Measurements from ENCODE around the gene SCRN1. TPM values are rescaled to one million over a fixed set of nuclear protein-coding genes. Genes with fewer than 3 reads are reported as not detected.

Gene SCRN1
- total RNA-seq, 1 donor from 2014 or later, result 0.82 TPM

GRCh38 chr7:29929018-29929807 lies 60.4 kb downstream of the SCRN1 start:
- no peak for DNase-seq (ENCODE audit: low spot score)
- peaks cover 3% of the 10 kb centered on the region for H3K27me3 Mint-ChIP-seq (ENCODE audit: low read depth)
- H3K4me3 Mint-ChIP-seq (ENCODE audit: low read depth), result no peak overlapping the region
- no peaks in the 10 kb centered on the region for H3K9me3 Mint-ChIP-seq
- peaks cover 2% of the 10 kb centered on the region for H3K4me1 Mint-ChIP-seq (ENCODE audit: low read depth)
- H3K36me3 Mint-ChIP-seq (ENCODE audit: low read depth), result no peaks in the 10 kb centered on the region
- intact Hi-C loops (cut with micrococcal nuclease), result no loop called here
- H3K27ac Mint-ChIP-seq, result no peak overlapping the region

- H3K27me3 Mint-ChIP-seq (ENCODE audit: low read depth), result peaks cover 3% of the 10 kb centered on the region
- DNase-seq (ENCODE audit: low spot score), result no peak
- peaks cover 2% of the 10 kb centered on the region for H3K4me1 Mint-ChIP-seq (ENCODE audit: low read depth)
- no peaks in the 10 kb centered on the region for H3K9me3 Mint-ChIP-seq
- H3K4me3 Mint-ChIP-seq (ENCODE audit: low read depth), result no peak overlapping the region
- intact Hi-C loops (cut with micrococcal nuclease), result no loop called here
- H3K36me3 Mint-ChIP-seq (ENCODE audit: low read depth), result no peaks in the 10 kb centered on the region
- H3K27ac Mint-ChIP-seq, result no peak overlapping the region
These were observed 62.9 kb downstream of the SCRN1 start for GRCh38 chr7:29926741-29927140.

- intact Hi-C loops (cut with micrococcal nuclease), result no loop called here
- H3K36me3 Mint-ChIP-seq (ENCODE audit: low read depth), result no peaks in the 10 kb centered on the region
- no peak overlapping the region for H3K27ac Mint-ChIP-seq
- peaks cover 2% of the 10 kb centered on the region for H3K4me1 Mint-ChIP-seq (ENCODE audit: low read depth)
- no peaks in the 10 kb centered on the region for H3K9me3 Mint-ChIP-seq
- H3K27me3 Mint-ChIP-seq (ENCODE audit: low read depth), result peaks cover 3% of the 10 kb centered on the region
- H3K4me3 Mint-ChIP-seq (ENCODE audit: low read depth), result no peak overlapping the region
- DNase-seq (ENCODE audit: low spot score), result no peak
These were observed 63.4 kb downstream of the SCRN1 start for GRCh38 chr7:29926216-29926615.

GRCh38 chr7:29924684-29925083 lies 64.9 kb downstream of the SCRN1 start:
- Mint-ChIP-seq H3K36me3 (ENCODE audit: low read depth) (no peaks in the 10 kb centered on the region), H3K9me3 (no peaks in the 10 kb centered on the region), H3K4me1 (ENCODE audit: low read depth) (peaks cover 2% of the 10 kb centered on the region), H3K27ac (no peak overlapping the region), H3K27me3 (ENCODE audit: low read depth) (no peaks in the 10 kb centered on the region), H3K4me3 (ENCODE audit: low read depth) (no peak overlapping the region)
- intact Hi-C loops (cut with micrococcal nuclease), result no loop called here
- no peak for DNase-seq (ENCODE audit: low spot score)

GRCh38 chr7:29924006-29924405 lies 65.6 kb downstream of the SCRN1 start:
- intact Hi-C loops (cut with micrococcal nuclease), result no loop called here
- Mint-ChIP-seq H3K4me3 (ENCODE audit: low read depth) (no peak overlapping the region), H3K9me3 (no peaks in the 10 kb centered on the region), H3K27me3 (ENCODE audit: low read depth) (no peaks in the 10 kb centered on the region), H3K36me3 (ENCODE audit: low read depth) (no peaks in the 10 kb centered on the region), H3K4me1 (ENCODE audit: low read depth) (peaks cover 2% of the 10 kb centered on the region), H3K27ac (no peak overlapping the region)
- DNase-seq (ENCODE audit: low spot score), result no peak

- Mint-ChIP-seq H3K27ac (no peak overlapping the region), H3K4me3 (ENCODE audit: low read depth) (no peak overlapping the region), H3K27me3 (ENCODE audit: low read depth) (no peaks in the 10 kb centered on the region), H3K4me1 (ENCODE audit: low read depth) (peaks cover 2% of the 10 kb centered on the region), H3K9me3 (no peaks in the 10 kb centered on the region), H3K36me3 (ENCODE audit: low read depth) (no peaks in the 10 kb centered on the region)
- no peak for DNase-seq (ENCODE audit: low spot score)
- intact Hi-C loops (cut with micrococcal nuclease), result no loop called here
These were observed 66.5 kb downstream of the SCRN1 start for GRCh38 chr7:29922921-29923700.

- no peaks in the 10 kb centered on the region for H3K36me3 Mint-ChIP-seq (ENCODE audit: low read depth)
- no peak overlapping the region for H3K27ac Mint-ChIP-seq
- peaks cover 2% of the 10 kb centered on the region for H3K4me1 Mint-ChIP-seq (ENCODE audit: low read depth)
- DNase-seq (ENCODE audit: low spot score), result peak; percentile 12
- no peak overlapping the region for H3K4me3 Mint-ChIP-seq (ENCODE audit: low read depth)
- H3K9me3 Mint-ChIP-seq, result no peaks in the 10 kb centered on the region
- no peaks in the 10 kb centered on the region for H3K27me3 Mint-ChIP-seq (ENCODE audit: low read depth)
- intact Hi-C loops (cut with micrococcal nuclease), result no loop called here
These were observed 68.1 kb downstream of the SCRN1 start for GRCh38 chr7:29921404-29922010.

GRCh38 chr7:29920491-29920890 lies 69.1 kb downstream of the SCRN1 start:
- no peaks in the 10 kb centered on the region for H3K36me3 Mint-ChIP-seq (ENCODE audit: low read depth)
- no peak overlapping the region for H3K27ac Mint-ChIP-seq
- no peak overlapping the region for H3K4me3 Mint-ChIP-seq (ENCODE audit: low read depth)
- H3K4me1 Mint-ChIP-seq (ENCODE audit: low read depth), result peaks cover 2% of the 10 kb centered on the region
- no peaks in the 10 kb centered on the region for H3K9me3 Mint-ChIP-seq
- intact Hi-C loops (cut with micrococcal nuclease), result no loop called here
- DNase-seq (ENCODE audit: low spot score), result no peak
- H3K27me3 Mint-ChIP-seq (ENCODE audit: low read depth), result peaks cover 2% of the 10 kb centered on the region

- Mint-ChIP-seq H3K4me3 (ENCODE audit: low read depth) (no peak overlapping the region), H3K27me3 (ENCODE audit: low read depth) (peaks cover 3% of the 10 kb centered on the region), H3K36me3 (ENCODE audit: low read depth) (no peaks in the 10 kb centered on the region), H3K9me3 (no peaks in the 10 kb centered on the region), H3K27ac (no peak overlapping the region), H3K4me1 (ENCODE audit: low read depth) (peaks cover under 1% of the 10 kb centered on the region)
- intact Hi-C loops (cut with micrococcal nuclease), result no loop called here
- no peak for DNase-seq (ENCODE audit: low spot score)
These were observed 69.8 kb downstream of the SCRN1 start for GRCh38 chr7:29919790-29920189.

- intact Hi-C loops (cut with micrococcal nuclease), result no loop called here
- Mint-ChIP-seq H3K4me1 (ENCODE audit: low read depth) (no peaks in the 10 kb centered on the region), H3K36me3 (ENCODE audit: low read depth) (no peaks in the 10 kb centered on the region), H3K9me3 (no peaks in the 10 kb centered on the region), H3K4me3 (ENCODE audit: low read depth) (no peak overlapping the region), H3K27me3 (ENCODE audit: low read depth) (peaks cover 3% of the 10 kb centered on the region), H3K27ac (no peak overlapping the region)
- no peak for DNase-seq (ENCODE audit: low spot score)
These were observed 70.8 kb downstream of the SCRN1 start for GRCh38 chr7:29918850-29919249.

GRCh38 chr7:29917641-29918040 lies 72.0 kb downstream of the SCRN1 start:
- no peak for DNase-seq (ENCODE audit: low spot score)
- Mint-ChIP-seq H3K27me3 (ENCODE audit: low read depth) (peaks cover 3% of the 10 kb centered on the region), H3K4me3 (ENCODE audit: low read depth) (no peak overlapping the region), H3K36me3 (ENCODE audit: low read depth) (no peaks in the 10 kb centered on the region), H3K4me1 (ENCODE audit: low read depth) (no peaks in the 10 kb centered on the region), H3K27ac (no peak overlapping the region), H3K9me3 (no peaks in the 10 kb centered on the region)
- intact Hi-C loops (cut with micrococcal nuclease), result no loop called here

GRCh38 chr7:29915481-29916215 lies 74.0 kb downstream of the SCRN1 start:
- Mint-ChIP-seq H3K4me1 (ENCODE audit: low read depth) (no peaks in the 10 kb centered on the region), H3K27ac (no peak overlapping the region), H3K4me3 (ENCODE audit: low read depth) (no peak overlapping the region), H3K9me3 (no peaks in the 10 kb centered on the region), H3K36me3 (ENCODE audit: low read depth) (no peaks in the 10 kb centered on the region), H3K27me3 (ENCODE audit: low read depth) (peaks cover 3% of the 10 kb centered on the region)
- intact Hi-C loops (cut with micrococcal nuclease), result no loop called here
- DNase-seq (ENCODE audit: low spot score), result no peak
